ENCODE results near the gene CASP10. TPM values are rescaled to one million over a fixed set of nuclear protein-coding genes. Genes with fewer than 3 reads are reported as not detected.
"Not testable (repeated sequence)": the region's sequence is repeated elsewhere in the genome, so short reads cannot be mapped to it uniquely, and the experiment has no call there.

CASP10 gene
- total and polyA plus RNA-seq, 2 of the 13 experiments (the other 11 are each of a cell fraction or from before 2014, with no cell fraction given), result 22.2 to 23.8 TPM

GRCh38 chr2:201149821-201150165 lies 33.1 kb upstream of the CASP10 start (continued):
- TF ChIP-seq ZNF460 (CRISPR knock-in tag; IDR thresholded peaks at IDR 0.05; ENCODE audit: borderline replicate concordance) (peak; percentile 58; the same call in 1 of the 2 replicates), RBM22 (optimal IDR thresholded peaks at IDR 0.05; ENCODE audit: low read length) (peak; percentile 26), TEAD3 (CRISPR knock-in tag; optimal IDR thresholded peaks at IDR 0.05; ENCODE audit: borderline replicate concordance) (peak; percentile 92), DZIP1 (CRISPR knock-in tag; IDR thresholded peaks at IDR 0.05) (peak; percentile 46; the same call in 1 of the 2 replicates), SOX13 (CRISPR knock-in tag; conservative IDR thresholded peaks at IDR 0.05 in 1 of 2, IDR thresholded peaks at IDR 0.05 in 1 of 2) (0 out of 4 replicates have a peak, but pooled peaks of 1 of the 2 experiments have one; percentile 8)
- TF ChIP-seq SOX13 (IDR thresholded peaks at IDR 0.05), result not testable (repeated sequence)

- in situ Hi-C loops (cut with HindIII; ENCODE audit: extremely low pct_ligation_motif_present, low pct_unique_long_range_greater_than_20kb), result no loop called here
- WGBS (ENCODE audit: low lambda C conversion rate), result 98% methylated on average over 3 of the region's 3 CpGs
- no peak for TF ChIP-seq SOX13 (IDR thresholded peaks at IDR 0.05)
- TF ChIP-seq SOX13 (CRISPR knock-in tag; conservative IDR thresholded peaks at IDR 0.05 in 1 of 2, IDR thresholded peaks at IDR 0.05 in 1 of 2), result no peak
- no peak for TF ChIP-seq ZNF773 (CRISPR knock-in tag; IDR thresholded peaks at IDR 0.05; ENCODE audit: borderline replicate concordance)
- no peak for TF ChIP-seq ZBTB4 (CRISPR knock-in tag; IDR thresholded peaks at IDR 0.05; ENCODE audit: borderline replicate concordance)
- TF ChIP-seq ATF4 (CRISPR knock-in tag; IDR thresholded peaks at IDR 0.05), result no peak
- no peak for TF ChIP-seq SOX5 (CRISPR knock-in tag; IDR thresholded peaks at IDR 0.05; ENCODE audit: borderline replicate concordance)
- no peak for TF ChIP-seq ZNF180 (CRISPR knock-in tag; IDR thresholded peaks at IDR 0.05; ENCODE audit: borderline replicate concordance, low read depth)
- no peak for TF ChIP-seq HOMEZ (CRISPR knock-in tag; IDR thresholded peaks at IDR 0.05; ENCODE audit: low read depth)
These were observed 32.4 kb upstream of the CASP10 start for GRCh38 chr2:201150454-201151020.

More at GRCh38 chr2:201150454-201151020, 32.4 kb upstream of the CASP10 start:
- Histone ChIP-seq H4K20me1 (ENCODE audit: insufficient read depth, low read length) (no peaks in the 10 kb centered on the region), H3K4me2 (ENCODE audit: low read depth, low read length) (no peak overlapping the region), H3K27me3 (ENCODE audit: control insufficient read depth in 1 of 2, insufficient read depth in 2 of 2, low read length in 2 of 2) (no peaks in the 10 kb centered on the region), H3K36me3 (replicated peaks in 1 of 2; ENCODE audit: control insufficient read depth in 1 of 2, insufficient read depth in 2 of 2, low read length in 2 of 2) (peaks cover 5 to 37% of the 10 kb centered on the region in 2 experiments; a peak in 4 of 5 replicates), H3K9me3 (ENCODE audit: low read length) (no peaks in the 10 kb centered on the region), H3K4me1 (ENCODE audit: insufficient read depth, low read length) (peaks cover 39% of the 10 kb centered on the region), H3K4me3 (replicated peaks in 1 of 3; ENCODE audit: insufficient read depth in 1 of 3, low read depth in 2 of 3, low read length in 3 of 3) (no peak overlapping the region), H3K79me2 (ENCODE audit: insufficient read depth, low read length) (peaks cover 3% of the 10 kb centered on the region), H3K9ac (ENCODE audit: insufficient read depth, low read depth, low read length) (no peak overlapping the region), H2AFZ (ENCODE audit: low read length) (no peak overlapping the region), H3K27ac (ENCODE audit: extremely low read length, insufficient read depth, low read length) (peak overlapping the region; percentile 91)
- ChIA-PET POLR2A (interaction anchor here (1.0 to 5.7 kb wide), 3 partner anchors 32 to 261 kb away, joined by 3 to 75 read pairs (median 3); partner anchors contain the start of genes CASP10, CFLAR and NIF3L1), CTCF (ENCODE audit: low intra/inter-chr PET ratio, low total read pairs) (no interaction called here)
- intact Hi-C loops (cut with micrococcal nuclease; ENCODE audit: unreplicated experiment), result no loop called here
- DNase-seq (ENCODE audit: low spot score) (no peak), ATAC-seq (no peak), FAIRE-seq (no peak)
- BruUV-seq (replicated peaks), result no TSS peak

Data from HepG2 (cell line).